ENCODE measurements around the gene GNA14.
"Not testable (repeated sequence)": the region's sequence is repeated elsewhere in the genome, so short reads cannot be mapped to it uniquely, and the experiment has no call there.

The GNA14 gene

GRCh38 chr9:77648234-77649108, at the start of gene GNA14:
Gene GNA14, minus strand, starts transcription at chr9:77648322. Its CDS starts 529 bp downstream, at chr9:77647793.
- no peak for DNase-seq (ENCODE audit: low read depth)

- DNase-seq (ENCODE audit: low read depth) = no peak
These were observed 49.3 kb upstream of the GNA14 start for GRCh38 chr9:77697238-77697984.

- not testable (repeated sequence) for DNase-seq (ENCODE audit: low read depth)
These were observed 42.6 kb upstream of the GNA14 start for GRCh38 chr9:77690723-77691122.

DNA sequence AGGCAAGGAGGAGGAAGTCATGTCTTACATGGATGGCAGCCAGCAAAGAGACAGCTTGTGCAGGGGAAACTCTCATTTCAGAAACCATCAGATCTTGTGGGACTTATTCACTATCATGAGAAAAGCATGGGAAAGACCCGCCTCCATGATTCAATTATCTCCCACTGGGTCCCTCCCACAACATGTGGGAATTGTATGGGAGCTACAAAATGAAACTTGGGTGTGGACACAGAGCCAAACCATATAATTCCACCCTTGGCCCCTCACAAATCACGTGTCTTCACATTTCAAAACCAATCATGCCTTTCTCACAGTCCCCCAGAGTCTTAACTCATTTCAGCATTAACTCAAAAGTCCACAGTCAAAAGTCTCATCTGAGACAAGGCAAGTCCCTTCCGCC, 42.0 kb upstream of the GNA14 start:
- peak; percentile 26 for DNase-seq (ENCODE audit: low read depth)

DNA sequence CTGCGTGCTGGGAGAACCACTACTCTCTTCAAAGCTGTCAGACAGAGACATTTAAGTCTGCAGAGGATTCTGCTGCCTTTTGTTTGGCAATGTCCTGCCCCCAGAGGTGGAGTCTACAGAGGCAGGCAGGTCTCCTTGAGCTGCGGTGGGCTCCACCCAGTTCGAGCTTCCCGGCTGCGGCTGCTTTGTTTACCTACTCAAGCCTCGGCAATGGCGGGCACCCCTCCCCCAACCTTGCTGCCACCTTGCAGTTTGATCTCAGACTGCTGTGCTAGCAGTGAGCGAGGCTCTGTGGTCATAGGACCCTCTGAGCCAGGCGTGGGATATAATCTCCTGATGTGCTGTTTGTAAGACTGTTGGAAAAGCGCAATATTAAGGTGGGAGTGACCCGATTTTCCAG, 39.6 kb upstream of the GNA14 start:
- DNase-seq (ENCODE audit: low read depth) = not testable (repeated sequence)

GRCh38 chr9:77680581-77680980, 32.5 kb upstream of the GNA14 start:
- no peak for DNase-seq (ENCODE audit: low read depth)

- no peak for DNase-seq (ENCODE audit: low read depth)
These were observed 31.7 kb upstream of the GNA14 start for GRCh38 chr9:77679661-77680368.

DNA sequence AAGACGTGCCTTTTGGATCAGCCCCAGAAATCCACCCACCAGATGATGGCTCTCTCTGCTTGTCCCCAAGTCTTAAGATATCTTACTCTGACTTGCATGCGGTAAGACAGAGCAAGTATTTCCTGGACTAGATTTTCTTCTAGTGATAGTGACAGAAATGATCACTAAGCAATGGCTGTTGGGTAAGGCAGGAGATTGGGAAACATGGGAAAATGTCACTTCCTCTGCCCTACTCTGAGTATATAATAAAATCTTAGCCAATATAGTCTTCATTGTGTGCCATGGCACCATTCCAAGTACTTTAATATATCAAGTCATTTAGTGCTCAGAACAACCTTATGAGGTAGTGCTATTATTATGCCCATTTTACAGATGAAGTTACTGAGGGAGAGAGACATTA, 31.0 kb upstream of the GNA14 start:
- DNase-seq (ENCODE audit: low read depth) = no peak

DNA sequence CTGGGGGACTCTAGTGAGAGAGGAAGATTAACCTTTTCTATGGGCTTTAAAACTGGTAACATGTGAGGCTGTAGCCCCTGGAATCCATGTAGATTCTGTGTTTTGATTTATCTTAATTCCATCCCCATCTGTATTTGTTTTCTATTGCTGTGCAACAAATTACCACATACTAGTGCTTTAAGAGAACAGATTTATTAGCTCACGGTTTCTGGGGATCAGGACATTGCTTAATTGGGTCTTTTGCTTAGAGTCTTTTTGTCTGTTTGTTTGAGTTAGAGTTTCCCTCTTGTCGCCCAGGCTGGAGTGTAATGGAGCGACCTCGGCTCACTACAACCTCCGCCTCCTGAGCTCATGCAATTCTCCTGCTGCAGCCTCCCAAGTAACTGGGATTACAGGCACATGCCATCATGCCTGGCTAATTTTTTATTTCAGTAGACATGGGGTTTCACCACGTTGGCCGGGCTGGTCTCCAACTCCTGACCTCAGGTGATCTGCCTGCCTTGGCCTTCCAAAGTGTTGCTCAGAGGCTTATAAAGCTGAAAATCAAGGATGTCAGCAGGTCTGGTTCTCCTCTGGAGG, 29.9 kb upstream of the GNA14 start:
- DNase-seq (ENCODE audit: low read depth) = no peak

DNA sequence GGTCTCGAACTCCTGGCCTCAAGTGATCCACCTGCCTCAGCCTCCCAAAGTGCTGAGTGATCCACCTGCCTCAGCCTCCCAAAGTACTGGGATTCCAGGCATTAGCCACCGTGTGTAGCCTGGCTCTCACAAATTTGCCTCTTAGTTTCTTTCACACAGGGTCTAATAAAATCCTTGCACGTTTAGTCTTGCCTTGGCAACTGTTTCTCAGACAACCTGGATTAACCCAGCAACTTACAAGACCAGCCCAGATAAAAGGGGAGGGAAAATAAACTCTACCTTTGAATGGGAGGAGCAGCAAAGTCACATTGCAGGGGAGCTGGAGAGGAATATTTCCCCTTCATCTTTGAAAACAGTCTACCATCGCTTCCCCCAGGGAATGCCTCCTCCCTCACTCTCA, 29.3 kb upstream of the GNA14 start:
- no peak for DNase-seq (ENCODE audit: low read depth)

- no peak for DNase-seq (ENCODE audit: low read depth)
These were observed 26.0 kb upstream of the GNA14 start for GRCh38 chr9:77673941-77674791.

DNA sequence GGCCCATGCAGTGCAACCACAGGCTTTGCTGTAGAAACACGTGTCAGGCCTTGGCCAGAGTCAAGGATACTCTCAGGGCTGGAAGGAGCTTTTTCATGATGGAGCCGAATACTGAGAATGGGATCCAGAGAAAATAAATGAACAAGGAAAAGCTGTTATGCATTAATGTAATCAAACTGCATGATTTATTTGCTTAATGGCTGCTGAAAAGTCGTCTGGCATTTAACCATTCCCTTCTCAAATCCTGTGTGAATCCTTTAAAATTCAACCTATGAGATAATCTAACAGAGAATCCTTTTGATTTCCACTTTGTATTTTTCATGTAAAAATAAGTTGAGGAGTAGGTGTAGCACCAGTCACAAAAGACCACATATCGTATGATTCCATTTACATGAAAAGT, 24.1 kb upstream of the GNA14 start:
- no peak for DNase-seq (ENCODE audit: low read depth)

DNA sequence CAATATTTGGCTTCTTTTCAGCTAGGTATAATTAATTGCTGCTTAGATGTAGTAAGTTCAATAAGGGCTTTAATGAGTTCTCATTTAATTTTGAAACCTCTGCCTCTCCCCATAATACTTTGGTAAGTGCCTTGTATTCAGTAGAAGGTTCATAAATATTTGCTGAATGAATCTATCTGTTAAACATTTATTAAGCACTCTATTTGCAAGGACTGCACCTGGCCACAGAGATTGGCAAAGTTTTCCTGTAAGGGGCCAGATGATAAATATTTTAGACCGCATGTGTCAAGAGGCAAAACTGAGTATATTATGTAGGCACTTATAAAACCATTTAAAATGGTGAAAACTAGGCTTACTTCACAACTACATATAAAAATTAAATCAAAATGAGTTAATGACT, 19.0 kb upstream of the GNA14 start:
- DNase-seq (ENCODE audit: low read depth) = no peak

- peak; percentile 66 for DNase-seq (ENCODE audit: low read depth)
These were observed 15.6 kb upstream of the GNA14 start for GRCh38 chr9:77663754-77664153.

- no peak for DNase-seq (ENCODE audit: low read depth)
These were observed 13.5 kb upstream of the GNA14 start for GRCh38 chr9:77661566-77662085.

DNA sequence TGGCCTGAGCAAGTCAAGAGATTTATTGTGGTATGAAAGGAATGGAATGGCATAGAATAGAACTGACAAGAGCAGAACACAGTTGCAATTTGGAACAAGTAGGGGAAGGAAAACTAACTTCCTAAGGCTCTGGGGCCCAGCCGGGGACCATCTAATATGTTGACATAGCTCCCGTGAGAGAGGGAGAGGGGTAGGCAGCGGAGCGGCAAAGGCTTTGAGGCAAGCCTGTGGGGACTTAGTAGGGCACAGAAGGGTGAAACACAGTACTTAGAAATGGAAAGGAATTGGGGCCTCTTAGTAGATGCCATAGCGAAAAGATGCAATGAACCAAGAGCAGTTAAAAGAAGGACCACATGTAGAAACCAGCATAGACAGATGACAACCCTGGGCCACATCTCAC, 11.8 kb upstream of the GNA14 start:
- DNase-seq (ENCODE audit: low read depth) = no peak

- DNase-seq (ENCODE audit: low read depth) = no peak
These were observed 3.1 kb upstream of the GNA14 start for GRCh38 chr9:77651203-77651602.

- DNase-seq (ENCODE audit: low read depth) = peak; percentile 27
These were observed 1.1 kb upstream of the GNA14 start for GRCh38 chr9:77649109-77649812.

DNA sequence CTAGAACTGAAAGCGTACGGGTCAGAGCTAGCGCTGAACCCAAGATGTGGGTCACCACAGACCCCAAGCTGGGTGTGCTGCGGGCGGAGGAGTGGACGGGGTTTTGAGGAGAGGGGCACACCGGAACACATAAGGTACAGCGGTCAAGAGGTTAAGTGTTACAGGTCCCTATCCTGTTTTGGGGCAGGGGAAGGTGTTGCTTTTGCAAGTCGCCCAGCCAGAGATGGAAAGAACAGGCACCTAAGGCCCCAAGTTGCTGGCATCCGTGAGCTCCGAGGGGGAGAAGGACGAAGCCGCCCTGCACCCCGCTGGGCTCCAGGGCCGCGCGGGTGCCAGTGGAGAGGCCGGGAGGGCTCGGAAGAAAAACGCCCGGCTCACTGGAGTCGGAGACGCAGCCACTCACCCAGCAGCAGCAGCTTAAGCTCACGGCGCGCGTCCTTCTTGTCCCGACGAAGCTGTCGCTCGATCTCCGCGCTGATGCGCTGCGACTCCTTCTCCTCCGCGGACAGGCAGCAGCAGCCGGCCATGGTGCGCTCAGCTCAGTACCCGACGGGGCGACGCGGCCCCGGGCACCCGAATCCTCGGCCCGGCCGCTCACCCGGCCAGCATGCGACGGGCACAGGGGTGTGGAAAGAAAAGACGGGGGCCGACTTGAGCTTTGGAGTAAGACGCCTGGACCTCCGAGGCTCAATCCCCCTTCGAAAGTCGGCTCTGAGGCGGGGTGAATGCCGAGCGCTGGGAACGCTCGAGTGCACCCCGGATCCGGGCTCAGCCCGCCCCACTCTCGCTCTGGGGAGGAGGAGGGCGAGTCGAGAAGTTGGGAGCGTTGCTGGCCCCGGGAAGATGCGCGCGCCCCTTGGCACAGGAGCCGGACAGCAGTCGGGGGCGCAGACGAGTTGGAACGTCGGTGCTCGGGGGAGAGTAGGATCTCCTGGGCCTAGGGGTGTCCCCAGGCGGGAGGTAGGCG, 572 bp downstream of the GNA14 start:
- no peak for DNase-seq (ENCODE audit: low read depth)
